Diencephalon (tissue), 1 donor: ENCODE data around the gene OR10G3. TPM values are rescaled to one million over a fixed set of nuclear protein-coding genes. Genes with fewer than 3 reads are reported as not detected.

Source experiments
- total RNA-seq: library from RNA; depleted of rRNA; stranded (reverse); fragments of >200 nt; gene quantifications from one replicate; pipeline ENCODE4 v1.2.3, GENCODE V29; 2014

OR10G3 gene
- not detected for total RNA-seq

GRCh38 chr14:21579976-21580375 is at the start of gene OR10G3:
Gene OR10G3 (minus strand): TSS chr14:21580076. CDS start chr14:21570744, 9,332 bp downstream.

GRCh38 chr14:21525962-21526671 is 53.8 kb downstream of the OR10G3 start, which contains the start of gene SALL2:
Gene SALL2 (minus strand): TSS chr14:21526346. CDS start chr14:21526127, 219 bp downstream.

Other genes with a start within 250 kb of the OR10G3 start
- gene SUPT16H, start 196.1 kb downstream of the OR10G3 start, total RNA-seq = 85.6 TPM
- gene CHD8, start 124.0 kb downstream of the OR10G3 start, total RNA-seq = 81.7 TPM
- gene RAB2B, start 103.1 kb downstream of the OR10G3 start, total RNA-seq = 43.8 TPM
- 38.1 TPM for gene TOX4, start 102.9 kb downstream of the OR10G3 start, total RNA-seq
- 71.3 TPM for gene METTL3, start 68.7 kb downstream of the OR10G3 start, total RNA-seq
- gene SALL2, start 53.7 kb downstream of the OR10G3 start, total RNA-seq = 30.4 TPM
- not detected for gene OR10G2, start 54.9 kb upstream of the OR10G3 start, total RNA-seq
- not detected for gene OR4E2, start 73.8 kb upstream of the OR10G3 start, total RNA-seq
- not detected for gene OR4E1, start 93.7 kb upstream of the OR10G3 start, total RNA-seq